Gastroesophageal sphincter (tissue), 4 donors: ENCODE data around the gene SP140. TPM values are rescaled to one million over a fixed set of nuclear protein-coding genes. Genes with fewer than 3 reads are reported as not detected.

Source experiments
- ATAC-seq: fragments of 150-250 bp; one replicate; pipeline ENCODE4 v1.9.1; 2016; ENCODE audit warnings: mild to moderate bottlenecking, moderate library complexity
- H3K27ac ChIP-seq, 4 donors: fragments of 200-600 bp; sonication (generic) in 3 of 4; 1 replicate in 3 of 4; 2 replicates in 1 of 4; pipeline ENCODE4 v1.5.1; 2016 to 2019
- H3K27me3 ChIP-seq: fragments of 200-600 bp; sonication (generic); one replicate; pipeline ENCODE4 v1.5.1; 2019
- H3K36me3 ChIP-seq, 2 donors: fragments of 200-600 bp; sonication (generic); one replicate each; pipeline ENCODE4 v1.5.1; 2019; ENCODE audit warnings: control low read depth in 1 of 2
- H3K4me1 ChIP-seq, 3 donors: fragments of 200-600 bp; sonication (generic); 1 replicate in 2 of 3; 2 replicates in 1 of 3; pipeline ENCODE4 v1.5.1; 2016 to 2019; ENCODE audit warnings: control low read depth in 2 of 3
- H3K4me3 ChIP-seq, 2 donors: fragments of 200-600 bp; sonication (generic); one replicate each; pipeline ENCODE4 v1.5.1; 2019; ENCODE audit warnings: mild to moderate bottlenecking in 1 of 2, moderate library complexity in 1 of 2
- H3K9me3 ChIP-seq, 3 donors: fragments of 200-600 bp; sonication (generic); one replicate each; pipeline ENCODE4 v1.5.1; 2017 to 2019; ENCODE audit warnings: control low read depth in 2 of 3
- EP300 ChIP-seq: sonication (generic); formaldehyde crosslinking; IDR thresholded peaks from one replicate; pipeline ENCODE4 v1.6.1; 2017; ENCODE audit warnings: antibody characterized with exemption, mild to moderate bottlenecking
- POLR2A ChIP-seq, 2 donors: fragments of 450-650 bp; IDR thresholded peaks; one replicate each; pipeline ENCODE4 v1.6.1; 2017; ENCODE audit warnings: antibody characterized with exemption in 2 of 2, mild to moderate bottlenecking in 2 of 2, moderate library complexity in 1 of 2
- POLR2AphosphoS5 ChIP-seq: sonication (generic); formaldehyde crosslinking; IDR thresholded peaks from one replicate; pipeline ENCODE4 v1.6.1; 2017; ENCODE audit warnings: antibody characterized with exemption
- WGBS, 2 donors: methylation state at CpG; one replicate each; pipeline ENCODE4 v1.1.5; 2018; ENCODE audit warnings: low coverage in 1 of 2; 5-methylcytosine and 5-hydroxymethylcytosine counted together
- total RNA-seq, 4 donors: library from RNA; depleted of rRNA; stranded (reverse); fragments of >200 nt; gene quantifications; one replicate each; pipeline ENCODE4 v1.1.0, GENCODE V29; 2016
- TF ChIP-seq, protein P1 (sequence below), 4 experiments: fragments of 200-600 bp in 2 of 4; fragments of 450-650 bp in 2 of 4; sonication (generic) in 1 of 4; IDR thresholded peaks; one replicate each; pipeline ENCODE4 v1.5.1; 2017 to 2019; ENCODE audit warnings: antibody characterized with exemption in 4 of 4, mild to moderate bottlenecking in 2 of 4, moderate library complexity in 2 of 4

SP140 gene
- total RNA-seq, 4 donors from 2014 or later: 0.92 to 2.3 (median 2.0) TPM; not detected in 1

DNA sequence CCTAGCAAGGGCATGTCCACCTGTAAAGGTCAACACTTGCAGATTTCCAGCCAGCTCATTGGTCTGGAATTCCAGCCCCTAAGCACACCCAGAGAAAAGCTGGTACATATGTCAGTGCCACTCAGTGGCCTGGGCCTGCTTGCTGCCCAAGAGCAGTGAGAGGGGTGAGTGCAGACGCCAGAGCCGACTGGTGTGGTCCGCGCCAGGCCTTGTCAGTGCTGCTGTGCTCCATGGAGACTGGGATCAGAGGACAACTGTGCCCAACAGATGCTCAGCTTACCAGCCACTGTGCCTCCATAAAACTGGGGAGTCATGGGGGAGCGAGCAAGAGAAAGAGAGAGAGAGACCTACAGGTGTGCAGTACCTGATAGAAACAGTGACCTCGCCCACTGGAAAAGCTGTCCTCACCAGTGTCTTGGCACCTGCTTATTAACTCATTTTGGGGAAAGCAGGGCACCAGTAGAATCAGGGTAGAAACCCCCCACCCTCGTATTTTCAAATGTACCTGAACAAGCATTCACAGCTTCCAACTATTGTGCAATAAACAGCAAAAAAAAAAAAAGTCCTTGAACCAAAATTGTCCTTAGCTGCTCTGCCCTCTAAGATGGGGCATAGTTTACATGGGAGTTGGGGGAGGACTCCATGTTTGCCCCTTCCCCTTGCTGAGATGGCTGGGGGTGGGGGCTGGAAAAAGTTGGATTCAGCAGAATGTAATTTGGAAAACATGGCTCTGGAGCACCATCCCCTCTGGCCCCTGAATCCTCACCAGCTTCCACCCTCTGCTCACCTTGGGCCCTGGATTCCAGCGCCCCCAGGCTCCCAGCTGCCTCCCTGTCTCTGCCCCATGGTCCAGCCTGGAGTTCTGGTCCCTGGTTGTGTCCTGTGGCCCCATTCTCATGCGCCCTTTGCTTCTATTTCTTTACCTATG lies 100.0 kb downstream of the SP140 start:
- H3K36me3 ChIP-seq: peaks cover 0 to 4% of the 10 kb centered on the region in 2 donors
- no peak for ATAC-seq

DNA sequence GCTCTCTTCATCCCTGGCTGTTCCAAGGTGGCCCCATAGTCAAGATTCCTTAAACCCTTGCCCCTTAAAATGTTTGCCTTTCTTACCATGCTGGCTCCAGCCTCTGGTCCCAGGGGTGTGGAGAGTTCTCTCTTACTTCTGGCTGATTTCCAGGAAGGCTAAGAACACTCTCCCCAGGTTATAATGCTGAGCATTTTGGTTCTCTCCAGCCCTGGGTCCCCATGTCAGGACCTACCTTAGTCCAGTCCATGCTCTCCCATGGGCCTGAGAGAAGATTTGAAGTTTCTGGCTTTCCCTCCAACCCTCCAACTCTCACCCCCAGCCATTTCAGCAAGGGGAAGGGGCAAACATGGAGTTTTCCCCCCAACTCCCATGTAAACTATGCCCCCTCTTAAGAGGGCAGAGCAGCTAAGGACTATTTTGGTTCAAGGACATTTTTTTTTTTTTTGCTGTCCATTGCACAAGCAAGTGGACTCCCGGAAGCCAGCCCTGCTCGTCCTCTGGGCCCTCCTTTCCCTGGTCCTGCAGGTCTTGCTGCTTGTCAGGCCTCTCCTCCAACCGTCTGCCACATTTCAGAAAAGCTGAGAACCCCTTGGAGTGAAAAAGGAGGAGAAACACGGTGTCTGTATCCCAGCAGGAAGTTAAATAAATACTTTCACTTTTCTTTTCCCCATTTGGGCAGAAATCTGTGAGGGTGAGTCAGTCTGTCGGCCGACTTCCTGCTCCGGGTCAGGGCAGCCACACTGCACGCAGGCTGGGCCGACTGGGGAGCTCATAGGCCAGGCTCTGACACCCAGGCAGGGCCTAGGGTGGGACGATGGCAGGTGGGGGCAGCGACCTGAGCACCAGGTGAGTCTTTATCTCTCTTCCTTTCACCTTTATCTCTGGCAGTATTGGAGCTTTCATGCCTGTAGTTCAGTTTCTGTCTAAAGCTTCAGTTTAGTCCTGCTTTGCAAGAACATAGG lies 101.2 kb downstream of the SP140 start, which contains the start of gene SP140L:
TSS of gene SP140L (plus strand) at position 741 of the 965 bp plus-strand sequence. CDS start at position 818, 77 bp downstream.
- peak within 1 kb of the TSS; percentile 49 to 64 for H3K4me3 ChIP-seq
- 0 to 7% methylated on average over 7 to 8 of the region's 11 CpGs for WGBS, 2 donors
- H3K27me3 ChIP-seq: no peaks in the 10 kb centered on the region
- peaks cover 0 to 18% (median 0%) of the 10 kb centered on the region in 3 donors for H3K9me3 ChIP-seq
- ATAC-seq: peak; percentile 89
- peak within 1 kb of the TSS; percentile 48 to 73 (median 62) for H3K27ac ChIP-seq
- H3K36me3 ChIP-seq: peaks cover 0 to 4% of the 10 kb centered on the region in 2 donors
- TF ChIP-seq POLR2AphosphoS5 (peak; percentile 23), POLR2A (IDR thresholded peaks at IDR 0.05) (peak in 1 of 2 donors; percentile 9), EP300 (no peak)
- peaks cover 0 to 20% (median 0%) of the 10 kb centered on the region in 3 donors for H3K4me1 ChIP-seq

More for the DNA sequence above, 100.0 kb downstream of the SP140 start:
- Histone ChIP-seq H3K4me3 (no peak overlapping the region), H3K27ac (no peak overlapping the region), H3K9me3 (peaks cover 0 to 26% (median 0%) of the 10 kb centered on the region in 3 donors), H3K27me3 (no peaks in the 10 kb centered on the region), H3K4me1 (peaks cover 0 to 20% (median 0%) of the 10 kb centered on the region in 3 donors)
- TF ChIP-seq POLR2AphosphoS5 (no peak), POLR2A (IDR thresholded peaks at IDR 0.05) (no peak), EP300 (no peak)
- TF ChIP-seq, protein P1, sequence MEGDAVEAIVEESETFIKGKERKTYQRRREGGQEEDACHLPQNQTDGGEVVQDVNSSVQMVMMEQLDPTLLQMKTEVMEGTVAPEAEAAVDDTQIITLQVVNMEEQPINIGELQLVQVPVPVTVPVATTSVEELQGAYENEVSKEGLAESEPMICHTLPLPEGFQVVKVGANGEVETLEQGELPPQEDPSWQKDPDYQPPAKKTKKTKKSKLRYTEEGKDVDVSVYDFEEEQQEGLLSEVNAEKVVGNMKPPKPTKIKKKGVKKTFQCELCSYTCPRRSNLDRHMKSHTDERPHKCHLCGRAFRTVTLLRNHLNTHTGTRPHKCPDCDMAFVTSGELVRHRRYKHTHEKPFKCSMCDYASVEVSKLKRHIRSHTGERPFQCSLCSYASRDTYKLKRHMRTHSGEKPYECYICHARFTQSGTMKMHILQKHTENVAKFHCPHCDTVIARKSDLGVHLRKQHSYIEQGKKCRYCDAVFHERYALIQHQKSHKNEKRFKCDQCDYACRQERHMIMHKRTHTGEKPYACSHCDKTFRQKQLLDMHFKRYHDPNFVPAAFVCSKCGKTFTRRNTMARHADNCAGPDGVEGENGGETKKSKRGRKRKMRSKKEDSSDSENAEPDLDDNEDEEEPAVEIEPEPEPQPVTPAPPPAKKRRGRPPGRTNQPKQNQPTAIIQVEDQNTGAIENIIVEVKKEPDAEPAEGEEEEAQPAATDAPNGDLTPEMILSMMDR (IDR thresholded peaks at IDR 0.05): no peak
- 95% methylated on average over 3 of the region's 9 CpGs for WGBS, 2 donors

DNA sequence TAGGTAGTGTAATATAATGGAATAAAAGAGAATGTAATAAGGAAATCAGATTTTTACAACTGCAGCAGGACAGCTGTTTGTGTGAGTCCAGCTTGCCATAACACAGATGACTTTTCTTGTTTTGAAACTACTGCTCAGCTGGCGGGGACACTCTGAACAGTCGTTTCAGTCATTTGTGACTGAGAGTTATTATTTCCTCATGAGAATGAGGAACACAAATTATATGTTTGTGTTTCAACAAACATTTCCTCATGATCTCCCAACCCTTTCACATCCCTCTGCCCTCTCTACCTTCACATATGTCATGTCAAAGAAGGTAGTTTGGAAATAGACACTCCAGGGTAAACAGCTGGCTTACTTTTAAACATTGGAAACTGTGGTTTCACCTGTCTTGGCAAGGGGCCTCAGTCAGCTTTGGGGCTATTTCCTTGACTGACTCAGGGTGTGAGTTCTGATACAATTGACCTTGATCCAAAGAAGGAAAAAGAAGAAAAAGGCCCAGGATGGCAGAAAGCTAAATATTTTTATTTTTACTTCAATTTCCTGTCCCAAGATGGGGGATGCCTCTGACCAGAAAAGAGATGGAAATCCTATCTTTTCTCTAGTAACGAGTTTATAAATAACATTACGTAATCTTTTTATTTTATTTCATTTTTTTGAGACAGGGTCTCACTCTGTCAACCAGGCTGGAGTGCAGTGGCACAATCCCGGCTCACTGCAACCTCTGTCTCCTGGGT lies 102.0 kb downstream of the SP140 start:
- Histone ChIP-seq H3K27ac (peak overlapping the region in 3 of 4 donors; percentile 57 to 73 (median 68)), H3K4me1 (peaks cover 0 to 20% (median 0%) of the 10 kb centered on the region in 3 donors), H3K4me3 (peak overlapping the region; percentile 49 to 64), H3K27me3 (no peaks in the 10 kb centered on the region), H3K36me3 (peaks cover 0 to 4% of the 10 kb centered on the region in 2 donors), H3K9me3 (peaks cover 0 to 10% (median 0%) of the 10 kb centered on the region in 3 donors)
- WGBS, 2 donors: 61 to 68% methylated on average over 4 to 5 of the region's 5 CpGs
- ATAC-seq: no peak
- TF ChIP-seq, protein P1 (IDR thresholded peaks at IDR 0.05): no peak
- TF ChIP-seq POLR2A (IDR thresholded peaks at IDR 0.05) (no peak), POLR2AphosphoS5 (no peak), EP300 (no peak)

DNA sequence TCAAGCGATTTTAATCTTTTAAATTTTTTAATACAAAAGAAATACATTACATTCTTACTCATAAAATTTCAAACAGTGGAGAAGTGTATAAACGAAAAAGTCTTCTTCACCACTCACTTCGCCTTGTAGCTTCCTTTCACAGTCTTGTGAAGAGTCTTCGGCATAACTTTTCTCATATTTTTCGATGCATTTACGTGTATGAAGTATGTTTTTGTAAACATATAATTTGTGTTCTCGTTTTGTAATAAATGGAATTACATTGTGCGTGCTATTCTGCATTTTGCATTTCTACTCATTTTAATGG lies 102.6 kb downstream of the SP140 start:
- H3K4me3 ChIP-seq: peak overlapping the region in 1 of 2 donors; percentile 49

More for the DNA sequence above, 102.6 kb downstream of the SP140 start:
- H3K4me1 ChIP-seq: peaks cover 0 to 20% (median 0%) of the 10 kb centered on the region in 3 donors
- peaks cover 0 to 5% (median 0%) of the 10 kb centered on the region in 3 donors for H3K9me3 ChIP-seq
- peaks cover 0 to 6% of the 10 kb centered on the region in 2 donors for H3K36me3 ChIP-seq
- no peak for ATAC-seq
- no peak overlapping the region for H3K27ac ChIP-seq
- no peaks in the 10 kb centered on the region for H3K27me3 ChIP-seq
- WGBS, 2 donors: 91 to 97% methylated on average over 7 to 8 of the region's 8 CpGs
- no peak for TF ChIP-seq POLR2AphosphoS5
- no peak for TF ChIP-seq POLR2A (IDR thresholded peaks at IDR 0.05)
- TF ChIP-seq, protein P1 (IDR thresholded peaks at IDR 0.05): no peak
- no peak for TF ChIP-seq EP300
